Endodermal cell (in vitro differentiated cells): Measurements from ENCODE around the gene SLC35F1. TPM values are rescaled to one million over a fixed set of nuclear protein-coding genes. Genes with fewer than 3 reads are reported as not detected.

ENCODE experiments used
- DNase-seq: peaks from one replicate; pipeline ENCODE4 v3.0.0-alpha.2; 2017
- H3K27ac ChIP-seq: 2 replicates; pipeline ENCODE4 v1.5.1; 2013; ENCODE audit warnings: mild to moderate bottlenecking, low read depth, low read length, moderate library complexity
- H3K27me3 ChIP-seq: 2 replicates; pipeline ENCODE4 v1.6.1; 2013; ENCODE audit warnings: mild to moderate bottlenecking, low read length, moderate library complexity; ENCODE audit not compliant: insufficient read depth, control insufficient read depth, poor library complexity, severe bottlenecking
- H3K36me3 ChIP-seq: 2 replicates; pipeline ENCODE4 v1.7.0; 2013; ENCODE audit warnings: mild to moderate bottlenecking, low read length, moderate library complexity; ENCODE audit not compliant: control insufficient read depth, insufficient read depth
- H3K4me1 ChIP-seq: one replicate; pipeline ENCODE4 v1.7.0; 2013; ENCODE audit warnings: low read length; ENCODE audit not compliant: control insufficient read depth, insufficient read depth
- H3K4me3 ChIP-seq: 2 replicates; pipeline ENCODE4 v1.5.1; 2013; ENCODE audit warnings: mild to moderate bottlenecking, low read length, moderate library complexity
- H3K9ac ChIP-seq: 2 replicates; pipeline ENCODE4 v1.6.1; 2013; ENCODE audit warnings: mild to moderate bottlenecking, low read length, moderate library complexity; ENCODE audit not compliant: poor library complexity, severe bottlenecking; ENCODE audit errors: extremely low read depth
- H3K9me3 ChIP-seq: 2 replicates; pipeline ENCODE4 v1.6.1; 2013; ENCODE audit warnings: mild to moderate bottlenecking, low read length, moderate library complexity; ENCODE audit not compliant: control insufficient read depth
- H3K27ac Mint-ChIP-seq: 2 replicates; pipeline ENCODE4 v1.8.0; 2020; ENCODE audit warnings: mixed read lengths
- H3K27me3 Mint-ChIP-seq: 2 replicates; pipeline ENCODE4 v1.8.0; 2021; ENCODE audit warnings: mild to moderate bottlenecking, mixed read lengths; ENCODE audit not compliant: insufficient read depth
- H3K36me3 Mint-ChIP-seq: 2 replicates; pipeline ENCODE4 v1.8.0; 2020; ENCODE audit warnings: low read depth, mixed read lengths
- H3K4me1 Mint-ChIP-seq: 2 replicates; pipeline ENCODE4 v1.8.0; 2020; ENCODE audit warnings: mixed read lengths
- H3K4me3 Mint-ChIP-seq: 2 replicates; pipeline ENCODE4 v1.8.0; 2020; ENCODE audit warnings: mild to moderate bottlenecking, moderate library complexity, mixed read lengths
- H3K9me3 Mint-ChIP-seq: 2 replicates; pipeline ENCODE4 v1.8.0; 2020; ENCODE audit warnings: mild to moderate bottlenecking, mixed read lengths
- WGBS, 2 experiments: methylation state at CpG; one replicate each; pipeline versions ENCODE4 v1.1.5 to v1.1.7; 2013; ENCODE audit warnings: missing lambda C conversion rate in 2 of 2, mixed read lengths in 1 of 2; ENCODE audit not compliant: insufficient coverage in 1 of 2, insufficient read length in 1 of 2; 5-methylcytosine and 5-hydroxymethylcytosine counted together
- total RNA-seq, 2 donors: library from RNA; stranded (reverse); fragmentation: NEBNext Ultra II Directional in 1 of 2; extraction: Animal tissue kit (Norgen Biotek cat#: 25700) in 1 of 2; gene quantifications; 2 replicates in 1 of 2; 3 replicates in 1 of 2; pipeline ENCODE4 v1.2.1, GENCODE V29; 2021
- TF ChIP-seq, protein P1 (sequence below): fragments of 200-600 bp; sonication (generic); conservative IDR thresholded peaks from 2 replicates; pipeline ENCODE4 v1.5.0; 2021; ENCODE audit warnings: antibody characterized with exemption, mild to moderate bottlenecking

Gene SLC35F1
- total RNA-seq, 2 donors from 2014 or later = 6.7 to 12.8 TPM

DNA sequence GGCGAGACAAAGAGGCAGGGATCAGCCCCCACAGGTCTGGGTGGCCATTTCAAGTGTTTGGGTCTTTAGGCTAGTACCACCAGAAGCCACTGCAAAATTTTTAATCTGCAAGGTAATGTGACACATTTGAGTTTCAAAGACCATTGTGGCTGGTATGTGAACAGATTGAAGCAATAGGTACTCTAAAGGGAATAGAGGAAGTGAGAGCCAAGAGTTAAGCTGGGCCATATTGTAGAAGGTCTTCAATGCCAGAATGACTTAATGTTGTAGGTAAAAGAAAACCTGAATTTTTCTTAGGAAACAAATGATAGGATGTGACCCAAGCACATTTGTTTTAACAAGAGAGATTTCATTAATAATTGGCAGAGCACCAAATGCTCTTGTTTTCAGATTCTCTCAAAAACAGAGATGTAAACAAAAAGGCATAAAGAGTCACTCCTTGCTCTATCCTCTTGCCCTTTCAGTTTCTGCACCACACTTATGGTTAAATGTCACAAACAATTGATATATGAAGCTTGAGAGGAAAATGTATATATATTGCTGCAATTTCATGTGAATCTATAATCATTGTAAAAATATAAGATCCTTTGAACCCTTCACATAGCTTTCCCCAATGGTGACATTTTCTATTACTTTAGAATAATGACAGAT is 333.9 kb downstream of the SLC35F1 start:
- DNase-seq = no peak
- Mint-ChIP-seq H3K4me3 (no peak overlapping the region), H3K36me3 (no peaks in the 10 kb centered on the region), H3K4me1 (no peaks in the 10 kb centered on the region), H3K27me3 (no peaks in the 10 kb centered on the region), H3K27ac (no peak overlapping the region), H3K9me3 (no peaks in the 10 kb centered on the region)
- H3K27me3 ChIP-seq = no peaks in the 10 kb centered on the region
- H3K4me1 ChIP-seq = no peaks in the 10 kb centered on the region
- no peaks in the 10 kb centered on the region for H3K9me3 ChIP-seq
- WGBS, 2 experiments = 83 to 98% methylated on average over 1 of the region's 1 CpG
- no peak overlapping the region for H3K9ac ChIP-seq
- no peak overlapping the region for H3K27ac ChIP-seq
- H3K4me3 ChIP-seq = no peak overlapping the region
- TF ChIP-seq, protein P1, sequence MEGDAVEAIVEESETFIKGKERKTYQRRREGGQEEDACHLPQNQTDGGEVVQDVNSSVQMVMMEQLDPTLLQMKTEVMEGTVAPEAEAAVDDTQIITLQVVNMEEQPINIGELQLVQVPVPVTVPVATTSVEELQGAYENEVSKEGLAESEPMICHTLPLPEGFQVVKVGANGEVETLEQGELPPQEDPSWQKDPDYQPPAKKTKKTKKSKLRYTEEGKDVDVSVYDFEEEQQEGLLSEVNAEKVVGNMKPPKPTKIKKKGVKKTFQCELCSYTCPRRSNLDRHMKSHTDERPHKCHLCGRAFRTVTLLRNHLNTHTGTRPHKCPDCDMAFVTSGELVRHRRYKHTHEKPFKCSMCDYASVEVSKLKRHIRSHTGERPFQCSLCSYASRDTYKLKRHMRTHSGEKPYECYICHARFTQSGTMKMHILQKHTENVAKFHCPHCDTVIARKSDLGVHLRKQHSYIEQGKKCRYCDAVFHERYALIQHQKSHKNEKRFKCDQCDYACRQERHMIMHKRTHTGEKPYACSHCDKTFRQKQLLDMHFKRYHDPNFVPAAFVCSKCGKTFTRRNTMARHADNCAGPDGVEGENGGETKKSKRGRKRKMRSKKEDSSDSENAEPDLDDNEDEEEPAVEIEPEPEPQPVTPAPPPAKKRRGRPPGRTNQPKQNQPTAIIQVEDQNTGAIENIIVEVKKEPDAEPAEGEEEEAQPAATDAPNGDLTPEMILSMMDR = no peak
- H3K36me3 ChIP-seq = no peaks in the 10 kb centered on the region

DNA sequence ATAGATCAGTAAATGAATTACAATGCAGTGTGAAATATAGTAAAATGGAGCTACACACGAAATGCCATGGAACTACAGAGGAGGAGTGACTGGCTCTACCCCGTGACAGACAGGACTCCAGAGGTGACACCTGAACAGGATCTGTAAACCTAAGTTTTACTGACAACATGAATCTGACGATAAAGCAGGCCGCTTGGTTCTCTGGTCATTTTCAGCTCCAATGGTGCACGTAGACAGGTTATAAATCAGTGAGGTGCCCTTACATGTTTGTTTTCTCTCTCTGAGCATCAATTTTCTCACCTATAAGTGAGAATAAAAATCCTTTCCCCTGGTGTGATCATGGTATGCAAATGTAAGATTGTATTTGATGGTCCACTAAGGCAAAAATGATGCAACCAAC is 339.3 kb downstream of the SLC35F1 start:
- H3K4me3 ChIP-seq = no peak overlapping the region
- no peak for DNase-seq
- no peak overlapping the region for H3K27ac ChIP-seq
- Mint-ChIP-seq H3K36me3 (no peaks in the 10 kb centered on the region), H3K27ac (no peak overlapping the region), H3K4me1 (no peaks in the 10 kb centered on the region), H3K9me3 (no peaks in the 10 kb centered on the region), H3K27me3 (no peaks in the 10 kb centered on the region), H3K4me3 (no peak overlapping the region)
- TF ChIP-seq, protein P1 = no peak
- H3K9ac ChIP-seq = no peak overlapping the region
- no peaks in the 10 kb centered on the region for H3K4me1 ChIP-seq
- H3K36me3 ChIP-seq = no peaks in the 10 kb centered on the region
- no peaks in the 10 kb centered on the region for H3K27me3 ChIP-seq
- no peaks in the 10 kb centered on the region for H3K9me3 ChIP-seq
- 92 to 96% methylated on average over 5 of the region's 5 CpGs for WGBS, 2 experiments

DNA sequence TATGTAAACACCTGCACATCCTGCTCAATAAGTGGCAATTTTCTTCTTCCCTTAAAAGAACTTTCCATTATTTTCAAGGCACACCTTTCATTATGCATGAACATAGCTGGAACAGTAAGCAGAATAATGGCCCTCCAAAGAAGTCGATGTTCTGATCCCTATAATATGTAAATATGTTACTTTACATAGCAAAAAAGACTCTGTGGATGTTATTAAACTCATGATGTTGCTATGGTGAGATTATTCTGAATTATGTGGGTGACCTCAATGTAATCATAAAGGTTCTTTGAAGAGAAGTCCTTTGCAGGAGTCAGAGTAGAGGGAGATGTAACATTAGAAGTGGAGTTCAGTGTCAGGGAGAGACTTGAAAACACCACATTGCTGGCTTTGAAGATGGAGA is 341.1 kb downstream of the SLC35F1 start:
- Mint-ChIP-seq H3K4me3 (no peak overlapping the region), H3K9me3 (no peaks in the 10 kb centered on the region), H3K4me1 (no peaks in the 10 kb centered on the region), H3K27ac (no peak overlapping the region), H3K27me3 (no peaks in the 10 kb centered on the region), H3K36me3 (no peaks in the 10 kb centered on the region)
- no peak overlapping the region for H3K9ac ChIP-seq
- no peaks in the 10 kb centered on the region for H3K36me3 ChIP-seq
- WGBS, 2 experiments = 100% methylated on average over 1 of the region's 1 CpG; no CpG with 5 or more reads in 1 of the 2 experiments
- H3K9me3 ChIP-seq = no peaks in the 10 kb centered on the region
- no peak overlapping the region for H3K4me3 ChIP-seq
- TF ChIP-seq, protein P1 = no peak
- H3K27ac ChIP-seq = no peak overlapping the region
- no peaks in the 10 kb centered on the region for H3K4me1 ChIP-seq
- H3K27me3 ChIP-seq = no peaks in the 10 kb centered on the region
- no peak for DNase-seq
